C4-2B (cell line): ENCODE results near the gene IL1RAPL2.
A peak's percentile ranks its signal among the peaks of the same experiment; 100 is the strongest.

Source experiments
- H3K27ac ChIP-seq: fragments of 450-650 bp; 2 replicates; pipeline ENCODE4 v1.5.1; 2017
- CTCF ChIP-seq: fragments of 450-650 bp; conservative IDR thresholded peaks from 2 replicates; pipeline ENCODE4 v1.5.1; 2017; ENCODE audit warnings: mild to moderate bottlenecking
- ZFX ChIP-seq: fragments of 450-650 bp; IDR thresholded peaks from 2 replicates; pipeline ENCODE4 v1.6.1; 2017

Gene IL1RAPL2

GRCh38 chrX:105150557-105150956, 584.6 kb downstream of the IL1RAPL2 start:
- no peak overlapping the region for H3K27ac ChIP-seq
- TF ChIP-seq ZFX = no peak
- TF ChIP-seq CTCF = no peak

GRCh38 chrX:105167233-105167632, 601.2 kb downstream of the IL1RAPL2 start:
- H3K27ac ChIP-seq = no peak overlapping the region
- TF ChIP-seq CTCF (no peak), ZFX (no peak)

GRCh38 chrX:105168577-105168976, 602.6 kb downstream of the IL1RAPL2 start:
- TF ChIP-seq ZFX (no peak), CTCF (no peak)
- H3K27ac ChIP-seq = no peak overlapping the region

- TF ChIP-seq CTCF (no peak), ZFX (no peak)
- no peak overlapping the region for H3K27ac ChIP-seq
These were observed 607.1 kb downstream of the IL1RAPL2 start for GRCh38 chrX:105173071-105173470.

- TF ChIP-seq ZFX (no peak), CTCF (no peak)
- H3K27ac ChIP-seq = no peak overlapping the region
These were observed 613.6 kb downstream of the IL1RAPL2 start for GRCh38 chrX:105179644-105180043.

GRCh38 chrX:105189093-105189492, 623.1 kb downstream of the IL1RAPL2 start:
- H3K27ac ChIP-seq = no peak overlapping the region
- TF ChIP-seq ZFX (no peak), CTCF (no peak)

- TF ChIP-seq CTCF = peak; percentile 74
- no peak for TF ChIP-seq ZFX
- no peak overlapping the region for H3K27ac ChIP-seq
These were observed 624.4 kb downstream of the IL1RAPL2 start for GRCh38 chrX:105190252-105190853.
